UCSD-AML1 (cell line): ENCODE measurements around the gene ING3.
"Not testable (repeated sequence)": the region's sequence is repeated elsewhere in the genome, so short reads cannot be mapped to it uniquely, and the experiment has no call there.

Experiments
- DNase-seq: peaks from one replicate; lab custom pipeline; 2025; ENCODE audit not compliant: unreplicated experiment; lab: John Stamatoyannopoulos, UW

Gene ING3

GRCh38 chr7:121002048-121002756 lies 51.6 kb downstream of the ING3 start:
- DNase-seq, result no peak

- DNase-seq, result no peak
These were observed 52.2 kb downstream of the ING3 start for GRCh38 chr7:121002757-121003200.

GRCh38 chr7:121003986-121004685 lies 53.6 kb downstream of the ING3 start:
- no peak for DNase-seq

- DNase-seq, result not testable (repeated sequence)
These were observed 54.5 kb downstream of the ING3 start for GRCh38 chr7:121005058-121005457.

GRCh38 chr7:121005996-121006584 lies 55.5 kb downstream of the ING3 start:
- no peak for DNase-seq

GRCh38 chr7:121006711-121007315 lies 56.2 kb downstream of the ING3 start:
- no peak for DNase-seq

- DNase-seq, result no peak
These were observed 58.2 kb downstream of the ING3 start for GRCh38 chr7:121008816-121009215.

GRCh38 chr7:121011401-121011800 lies 60.8 kb downstream of the ING3 start:
- DNase-seq, result no peak

- no peak for DNase-seq
These were observed 61.7 kb downstream of the ING3 start for GRCh38 chr7:121012170-121012874.

- DNase-seq, result no peak
These were observed 62.3 kb downstream of the ING3 start for GRCh38 chr7:121012919-121013318.

- DNase-seq, result no peak
These were observed 65.0 kb downstream of the ING3 start for GRCh38 chr7:121015560-121015959.

GRCh38 chr7:121016966-121017365 lies 66.4 kb downstream of the ING3 start:
- no peak for DNase-seq

- no peak for DNase-seq
These were observed 67.0 kb downstream of the ING3 start for GRCh38 chr7:121017586-121017985.

- no peak for DNase-seq
These were observed 68.4 kb downstream of the ING3 start for GRCh38 chr7:121019018-121019417.

GRCh38 chr7:121020249-121020988 lies 69.8 kb downstream of the ING3 start:
- no peak for DNase-seq

- no peak for DNase-seq
These were observed 70.7 kb downstream of the ING3 start for GRCh38 chr7:121020989-121021969.

- DNase-seq, result no peak
These were observed 72.6 kb downstream of the ING3 start for GRCh38 chr7:121023194-121023593.

GRCh38 chr7:121023683-121024511 lies 73.3 kb downstream of the ING3 start:
- no peak for DNase-seq
